Duodenal mucosa (tissue), 2 donors: Measurements from ENCODE around the gene KIF22.
A peak's percentile ranks its signal among the peaks of the same experiment; 100 is the strongest.
"Not testable (repeated sequence)": the region's sequence is repeated elsewhere in the genome, so short reads cannot be mapped to it uniquely, and the experiment has no call there.

Source experiments
- H3K27ac ChIP-seq: one replicate; pipeline ENCODE4 v1.7.0; 2013; ENCODE audit warnings: low read depth, low read length
- H3K27me3 ChIP-seq, 2 donors: one replicate each; pipeline ENCODE4 v1.7.0; 2013; ENCODE audit warnings: low read length in 2 of 2, control low read depth in 1 of 2; ENCODE audit not compliant: insufficient read depth in 2 of 2, control insufficient read depth in 1 of 2
- H3K36me3 ChIP-seq, 2 donors: one replicate each; pipeline ENCODE4 v1.7.0; 2013; ENCODE audit warnings: low read length in 2 of 2, control low read depth in 1 of 2; ENCODE audit not compliant: insufficient read depth in 2 of 2, control insufficient read depth in 1 of 2
- H3K4me1 ChIP-seq, 2 donors: one replicate each; pipeline ENCODE4 v1.7.0; 2013; ENCODE audit warnings: low read length in 2 of 2, control low read depth in 1 of 2; ENCODE audit not compliant: insufficient read depth in 2 of 2, control insufficient read depth in 1 of 2
- H3K4me3 ChIP-seq, 2 donors: one replicate each; pipeline ENCODE4 v1.7.0; 2013; ENCODE audit warnings: low read length in 2 of 2, low read depth in 1 of 2
- H3K9ac ChIP-seq, 2 donors: one replicate each; pipeline ENCODE4 v1.7.0; 2013; ENCODE audit warnings: low read length in 2 of 2, low read depth in 1 of 2
- H3K9me3 ChIP-seq, 2 donors: one replicate each; pipeline ENCODE4 v1.7.0; 2013; ENCODE audit warnings: low read length in 2 of 2, control low read depth in 1 of 2; ENCODE audit not compliant: control insufficient read depth in 1 of 2

The KIF22 gene

GRCh38 chr16:29783094-29783953, 7.2 kb upstream of the KIF22 start:
- H3K9ac ChIP-seq, H3K9me3 ChIP-seq, H3K4me1 ChIP-seq, H3K27ac ChIP-seq, H3K4me3 ChIP-seq, H3K27me3 ChIP-seq: not testable (repeated sequence)
- peaks cover 0 to 13% of the 10 kb centered on the region in 2 donors for H3K36me3 ChIP-seq

DNA sequence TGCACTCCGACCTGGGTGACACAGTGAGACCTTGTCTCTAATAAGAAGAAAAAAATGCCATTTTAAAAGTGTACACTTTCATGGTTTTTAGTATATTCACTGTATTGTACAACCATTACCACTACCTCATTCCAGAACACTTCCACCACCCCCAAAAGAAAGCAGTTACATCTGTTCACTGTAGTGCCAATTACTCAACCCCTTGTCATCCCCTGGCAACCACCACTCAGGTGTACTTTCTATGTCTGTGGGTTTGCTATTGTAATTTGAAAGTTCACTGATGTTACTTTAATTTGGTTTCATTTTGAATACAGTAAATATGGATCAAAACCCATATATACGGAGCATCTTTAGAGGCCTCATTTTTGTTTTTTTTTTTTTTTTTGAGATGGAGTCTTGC, 6.4 kb upstream of the KIF22 start:
- H3K36me3 ChIP-seq: peaks cover 0 to 13% of the 10 kb centered on the region in 2 donors
- no peaks in the 10 kb centered on the region for H3K4me1 ChIP-seq
- no peaks in the 10 kb centered on the region for H3K9me3 ChIP-seq
- H3K27me3 ChIP-seq: no peaks in the 10 kb centered on the region
- H3K27ac ChIP-seq: no peak overlapping the region
- no peak overlapping the region for H3K4me3 ChIP-seq
- H3K9ac ChIP-seq: no peak overlapping the region

- Histone ChIP-seq H3K9ac (no peak overlapping the region), H3K4me3 (peak overlapping the region; percentile 4 to 40), H3K36me3 (peaks cover 0 to 9% of the 10 kb centered on the region in 2 donors), H3K9me3 (no peaks in the 10 kb centered on the region), H3K27me3 (no peaks in the 10 kb centered on the region), H3K27ac (no peak overlapping the region), H3K4me1 (peaks cover 3 to 5% of the 10 kb centered on the region in 2 donors)
Observed at GRCh38 chr16:29784901-29785500, 5.5 kb upstream of the KIF22 start.

DNA sequence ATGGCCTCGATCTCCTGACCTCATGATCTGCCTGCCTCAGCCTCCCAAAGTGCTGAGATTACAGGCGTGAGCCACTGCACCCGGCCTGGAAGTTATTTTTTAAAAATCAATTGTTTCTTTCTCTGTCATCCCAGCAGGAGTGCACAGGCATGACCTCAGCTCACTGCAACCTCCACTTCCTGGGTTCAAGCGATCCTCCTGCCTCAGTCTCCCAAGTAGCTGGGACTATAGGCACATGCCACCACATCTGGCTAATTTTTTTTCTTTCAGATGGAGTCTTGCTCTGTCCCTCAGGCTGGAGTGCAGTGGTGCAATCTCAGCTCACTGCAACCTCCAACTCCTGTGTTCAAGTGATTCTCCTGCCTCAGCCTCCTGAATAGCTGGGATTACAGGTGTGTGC, 3.4 kb upstream of the KIF22 start:
- not testable (repeated sequence) for H3K36me3 ChIP-seq, H3K27ac ChIP-seq

GRCh38 chr16:29789775-29790182, 772 bp upstream of the KIF22 start:
- Histone ChIP-seq H3K9me3 (no peaks in the 10 kb centered on the region), H3K27ac (peak overlapping the region; percentile 76), H3K36me3 (no peaks in the 10 kb centered on the region), H3K4me1 (peaks cover 24 to 29% of the 10 kb centered on the region in 2 donors), H3K4me3 (peak overlapping the region; percentile 81 to 96), H3K27me3 (no peaks in the 10 kb centered on the region), H3K9ac (peak overlapping the region; percentile 73 to 74)

More for the DNA sequence above, 3.4 kb upstream of the KIF22 start:
- peaks cover 16 to 23% of the 10 kb centered on the region in 2 donors for H3K4me1 ChIP-seq
- not testable (repeated sequence) for H3K27me3 ChIP-seq, H3K9ac ChIP-seq, H3K4me3 ChIP-seq, H3K9me3 ChIP-seq

- Histone ChIP-seq H3K27ac (no peak overlapping the region), H3K9ac (peak overlapping the region; percentile 69 to 81), H3K9me3 (no peaks in the 10 kb centered on the region), H3K4me1 (peaks cover 28 to 29% of the 10 kb centered on the region in 2 donors), H3K4me3 (peak overlapping the region; percentile 80 to 97), H3K27me3 (no peaks in the 10 kb centered on the region), H3K36me3 (no peaks in the 10 kb centered on the region)
Observed at GRCh38 chr16:29790949-29791844, 646 bp downstream of the KIF22 start.

DNA sequence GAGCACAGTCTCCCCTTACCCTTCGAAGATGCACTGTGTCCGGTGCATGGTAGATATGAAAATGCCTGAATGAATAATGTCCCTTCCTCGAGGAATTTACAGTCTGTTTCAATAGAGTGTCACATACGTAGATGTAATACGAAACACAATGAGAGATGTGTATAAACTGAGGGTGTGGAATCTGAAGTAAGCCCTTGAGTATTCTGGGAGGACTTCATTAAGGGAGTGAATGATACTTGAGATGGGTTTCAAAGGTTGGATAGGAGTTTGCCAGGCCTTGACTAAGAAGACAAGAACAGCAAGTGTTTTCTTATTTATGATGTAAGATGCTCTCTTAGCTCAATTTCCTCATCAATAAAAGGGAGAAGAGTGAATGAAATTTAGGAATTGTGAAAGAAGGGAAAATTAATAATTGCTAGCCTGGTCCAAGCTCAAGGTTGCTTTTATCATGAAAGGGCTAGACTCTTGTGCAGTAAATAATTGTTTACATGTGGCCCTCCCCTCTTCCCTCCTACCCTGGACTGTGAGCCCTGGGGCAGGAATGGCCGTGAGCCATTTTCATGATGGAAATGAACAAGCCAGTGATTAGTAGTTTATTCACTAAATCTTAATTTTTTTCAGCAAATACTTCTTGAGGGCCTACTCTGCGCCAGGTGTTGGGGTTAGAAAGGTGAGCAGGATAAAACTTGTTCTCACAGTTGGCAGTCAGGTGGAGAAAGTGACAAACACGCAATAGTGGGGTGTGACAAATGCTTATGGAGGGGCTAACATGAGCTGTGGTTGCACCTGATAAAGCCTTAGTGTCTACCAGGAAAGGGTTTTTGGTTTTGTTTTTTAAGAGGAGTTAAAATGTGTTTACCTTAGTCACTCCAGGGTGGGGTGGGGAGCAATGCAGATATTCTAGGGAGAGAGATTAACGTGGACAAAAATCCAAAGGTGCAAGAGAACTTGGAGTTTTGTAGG, 1.6 kb downstream of the KIF22 start:
- Histone ChIP-seq H3K9ac (no peak overlapping the region), H3K27ac (no peak overlapping the region), H3K4me3 (peak overlapping the region; percentile 80 to 97), H3K36me3 (peaks cover 0 to 7% of the 10 kb centered on the region in 2 donors), H3K27me3 (no peaks in the 10 kb centered on the region), H3K9me3 (no peaks in the 10 kb centered on the region), H3K4me1 (peaks cover 28 to 29% of the 10 kb centered on the region in 2 donors)

DNA sequence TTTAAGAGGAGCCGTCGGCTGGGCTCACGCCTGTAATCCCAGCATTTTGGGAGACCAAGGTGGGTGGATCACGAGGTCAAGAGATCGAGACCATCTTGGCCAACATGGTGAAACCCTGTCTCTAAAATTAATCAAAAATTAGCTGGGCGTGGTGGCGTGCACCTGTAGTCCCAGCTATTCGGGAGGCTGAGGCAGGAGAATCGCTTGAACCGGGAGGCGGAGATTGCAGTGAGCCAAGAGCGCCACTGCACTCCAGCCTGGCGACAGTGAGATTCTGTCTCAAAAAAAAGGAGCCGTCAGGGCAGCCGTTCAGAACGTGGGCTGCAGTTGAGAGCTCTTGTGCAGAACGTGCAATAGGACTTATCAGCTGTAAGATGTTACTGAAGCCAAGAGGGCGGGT, 2.6 kb downstream of the KIF22 start:
- H3K27me3 ChIP-seq: not testable (repeated sequence)

DNA sequence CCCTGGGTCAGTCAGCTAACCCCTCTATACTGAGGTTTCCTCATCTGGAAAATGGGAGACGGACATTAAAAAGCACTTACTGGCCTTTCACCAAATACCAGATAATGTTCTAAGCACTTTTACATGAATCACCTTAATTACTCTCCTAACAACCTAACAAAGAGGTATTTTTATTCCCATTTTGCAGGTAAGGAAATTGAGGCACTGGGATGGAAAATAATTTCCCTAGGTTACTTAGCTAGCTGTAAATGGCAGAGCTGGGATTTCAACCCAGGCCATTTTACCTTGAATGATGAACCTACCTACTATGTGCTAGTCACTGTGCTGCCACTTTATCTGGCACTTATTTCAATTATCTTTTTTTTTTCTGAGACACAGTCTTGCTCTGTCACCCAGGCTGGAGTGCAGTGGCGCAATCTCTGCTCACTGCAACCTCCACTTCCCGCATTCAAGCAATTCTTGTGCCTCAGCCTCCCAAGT, 3.7 kb downstream of the KIF22 start:
- Histone ChIP-seq H3K9me3 (no peaks in the 10 kb centered on the region), H3K4me3 (no peak overlapping the region), H3K4me1 (peaks cover 28 to 29% of the 10 kb centered on the region in 2 donors), H3K9ac (no peak overlapping the region), H3K27me3 (no peaks in the 10 kb centered on the region), H3K27ac (no peak overlapping the region), H3K36me3 (peaks cover 11 to 27% of the 10 kb centered on the region in 2 donors)

More for the DNA sequence above, 2.6 kb downstream of the KIF22 start:
- H3K9ac ChIP-seq, H3K27ac ChIP-seq, H3K4me3 ChIP-seq, H3K9me3 ChIP-seq: not testable (repeated sequence)
- Histone ChIP-seq H3K36me3 (peaks cover 3 to 16% of the 10 kb centered on the region in 2 donors), H3K4me1 (peaks cover 28 to 29% of the 10 kb centered on the region in 2 donors)
